Measurements from ENCODE around the gene MYOM1. TPM values are rescaled to one million over a fixed set of nuclear protein-coding genes. Genes with fewer than 3 reads are reported as not detected.

The MYOM1 gene
- total RNA-seq, 1 experiment from 2014 or later, result 0.07 TPM

GRCh38 chr18:3157606-3158005 is 62.2 kb downstream of the MYOM1 start:
- intact Hi-C loops (cut with micrococcal nuclease), result no loop called here
- Histone ChIP-seq H3K4me1 (ENCODE audit: insufficient read depth, low read length) (no peaks in the 10 kb centered on the region), H3K27me3 (ENCODE audit: low read length) (no peaks in the 10 kb centered on the region), H2AFZ (ENCODE audit: low read length) (no peak overlapping the region), H3K4me3 (ENCODE audit: low read length) (no peak overlapping the region), H3K79me2 (ENCODE audit: low read length) (no peaks in the 10 kb centered on the region), H4K20me1 (ENCODE audit: low read length) (no peaks in the 10 kb centered on the region), H3F3A (ENCODE audit: low read length, unreplicated experiment) (no peaks in the 10 kb centered on the region), H3K27ac (ENCODE audit: low read length) (no peak overlapping the region), H3K9ac (ENCODE audit: low read length) (no peak overlapping the region), H3K4me2 (ENCODE audit: low read length) (no peak overlapping the region), H3K36me3 (ENCODE audit: low read depth, low read length) (no peaks in the 10 kb centered on the region), H3K9me3 (ENCODE audit: low read length) (no peaks in the 10 kb centered on the region), H3K9me2 (replicated peaks; ENCODE audit: low read length) (no peaks in the 10 kb centered on the region)
- ChIA-PET POLR2A (ENCODE audit: unreplicated experiment) (no interaction called here), CTCF (no interaction called here)
- DNase-seq (no peak), ATAC-seq (no peak)
- TF ChIP-seq EZH2phosphoT487 (IDR thresholded peaks at IDR 0.05; ENCODE audit: borderline replicate concordance, low read length) (no peak), EZH2 (IDR thresholded peaks at IDR 0.05; ENCODE audit: low read length, unreplicated experiment) (no peak)
- TF ChIP-seq, protein P1, sequence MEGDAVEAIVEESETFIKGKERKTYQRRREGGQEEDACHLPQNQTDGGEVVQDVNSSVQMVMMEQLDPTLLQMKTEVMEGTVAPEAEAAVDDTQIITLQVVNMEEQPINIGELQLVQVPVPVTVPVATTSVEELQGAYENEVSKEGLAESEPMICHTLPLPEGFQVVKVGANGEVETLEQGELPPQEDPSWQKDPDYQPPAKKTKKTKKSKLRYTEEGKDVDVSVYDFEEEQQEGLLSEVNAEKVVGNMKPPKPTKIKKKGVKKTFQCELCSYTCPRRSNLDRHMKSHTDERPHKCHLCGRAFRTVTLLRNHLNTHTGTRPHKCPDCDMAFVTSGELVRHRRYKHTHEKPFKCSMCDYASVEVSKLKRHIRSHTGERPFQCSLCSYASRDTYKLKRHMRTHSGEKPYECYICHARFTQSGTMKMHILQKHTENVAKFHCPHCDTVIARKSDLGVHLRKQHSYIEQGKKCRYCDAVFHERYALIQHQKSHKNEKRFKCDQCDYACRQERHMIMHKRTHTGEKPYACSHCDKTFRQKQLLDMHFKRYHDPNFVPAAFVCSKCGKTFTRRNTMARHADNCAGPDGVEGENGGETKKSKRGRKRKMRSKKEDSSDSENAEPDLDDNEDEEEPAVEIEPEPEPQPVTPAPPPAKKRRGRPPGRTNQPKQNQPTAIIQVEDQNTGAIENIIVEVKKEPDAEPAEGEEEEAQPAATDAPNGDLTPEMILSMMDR (conservative IDR thresholded peaks at IDR 0.05; ENCODE audit: low read depth, low read length), result no peak
- BruUV-seq (replicated peaks), result no TSS peak

DNA sequence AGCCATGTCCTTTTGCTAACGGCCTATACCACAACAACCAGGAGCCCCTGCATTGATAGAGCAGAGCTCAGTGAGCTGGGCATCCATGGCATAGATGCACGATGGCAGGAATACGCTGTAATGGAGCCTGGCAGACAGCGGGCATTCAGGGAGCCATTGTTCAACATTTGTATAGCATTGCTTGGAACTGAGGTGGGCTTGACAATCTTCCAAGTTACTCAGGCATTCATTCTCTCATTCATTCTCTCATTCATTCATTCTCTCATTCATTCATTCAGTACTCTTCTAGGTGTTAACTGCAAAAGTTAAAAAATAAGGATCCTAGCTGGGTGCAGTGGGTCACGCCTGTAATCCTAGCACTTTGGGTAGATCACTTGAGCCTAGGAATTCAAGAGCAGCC is 62.7 kb downstream of the MYOM1 start:
- Histone ChIP-seq H3K27ac (ENCODE audit: low read length) (no peak overlapping the region), H3K9ac (ENCODE audit: low read length) (no peak overlapping the region), H3F3A (ENCODE audit: low read length, unreplicated experiment) (no peaks in the 10 kb centered on the region), H3K4me2 (ENCODE audit: low read length) (no peak overlapping the region), H3K9me3 (ENCODE audit: low read length) (no peaks in the 10 kb centered on the region), H2AFZ (ENCODE audit: low read length) (no peak overlapping the region), H3K79me2 (ENCODE audit: low read length) (no peaks in the 10 kb centered on the region), H4K20me1 (ENCODE audit: low read length) (no peaks in the 10 kb centered on the region), H3K36me3 (ENCODE audit: low read depth, low read length) (no peaks in the 10 kb centered on the region), H3K27me3 (ENCODE audit: low read length) (no peaks in the 10 kb centered on the region), H3K9me2 (replicated peaks; ENCODE audit: low read length) (no peaks in the 10 kb centered on the region), H3K4me3 (ENCODE audit: low read length) (no peak overlapping the region), H3K4me1 (ENCODE audit: insufficient read depth, low read length) (no peaks in the 10 kb centered on the region)
- no TSS peak for BruUV-seq (replicated peaks)
- ChIA-PET CTCF (no interaction called here), POLR2A (ENCODE audit: unreplicated experiment) (no interaction called here)
- TF ChIP-seq EZH2phosphoT487 (IDR thresholded peaks at IDR 0.05; ENCODE audit: borderline replicate concordance, low read length), result no peak
- TF ChIP-seq EZH2 (IDR thresholded peaks at IDR 0.05; ENCODE audit: low read length, unreplicated experiment), result no peak
- TF ChIP-seq, protein P1 (conservative IDR thresholded peaks at IDR 0.05; ENCODE audit: low read depth, low read length), result no peak
- DNase-seq (no peak), ATAC-seq (no peak)
- intact Hi-C loops (cut with micrococcal nuclease), result no loop called here

GRCh38 chr18:3156325-3156640 is 63.5 kb downstream of the MYOM1 start:
- H3K9me3 ChIP-seq (ENCODE audit: low read length), result no peaks in the 10 kb centered on the region
- intact Hi-C loops (cut with micrococcal nuclease), result no loop called here
- H2AFZ ChIP-seq (ENCODE audit: low read length), result no peak overlapping the region
- H3K79me2 ChIP-seq (ENCODE audit: low read length), result no peaks in the 10 kb centered on the region
- no peaks in the 10 kb centered on the region for H3F3A ChIP-seq (ENCODE audit: low read length, unreplicated experiment)
- DNase-seq, result no peak
- H3K4me1 ChIP-seq (ENCODE audit: insufficient read depth, low read length), result no peaks in the 10 kb centered on the region
- H3K36me3 ChIP-seq (ENCODE audit: low read depth, low read length), result no peaks in the 10 kb centered on the region
- H3K27ac ChIP-seq (ENCODE audit: low read length), result no peak overlapping the region
- BruUV-seq (replicated peaks), result no TSS peak
- no peaks in the 10 kb centered on the region for H3K9me2 ChIP-seq (replicated peaks; ENCODE audit: low read length)
- H4K20me1 ChIP-seq (ENCODE audit: low read length), result no peaks in the 10 kb centered on the region
- no peak overlapping the region for H3K9ac ChIP-seq (ENCODE audit: low read length)
- no peak for TF ChIP-seq EZH2 (IDR thresholded peaks at IDR 0.05; ENCODE audit: low read length, unreplicated experiment)
- TF ChIP-seq, protein P1 (conservative IDR thresholded peaks at IDR 0.05; ENCODE audit: low read depth, low read length), result no peak
- TF ChIP-seq EZH2phosphoT487 (IDR thresholded peaks at IDR 0.05; ENCODE audit: borderline replicate concordance, low read length), result no peak
- H3K4me3 ChIP-seq (ENCODE audit: low read length), result no peak overlapping the region
- H3K27me3 ChIP-seq (ENCODE audit: low read length), result no peaks in the 10 kb centered on the region
- H3K4me2 ChIP-seq (ENCODE audit: low read length), result no peak overlapping the region
- ATAC-seq, result no peak
- POLR2A ChIA-PET (ENCODE audit: unreplicated experiment), result no interaction called here
- CTCF ChIA-PET, result no interaction called here
